Lower leg skin (tissue), 3 donors: ENCODE measurements around the gene IRF2BPL.

Experiments
- CTCF ChIP-seq, 3 donors: fragments of 450-650 bp; IDR thresholded peaks; one replicate each; pipeline ENCODE4 v1.5.1; 2016; ENCODE audit warnings: antibody characterized with exemption in 3 of 3, mild to moderate bottlenecking in 3 of 3, moderate library complexity in 2 of 3
- POLR2A ChIP-seq, 2 donors: fragments of 450-650 bp; IDR thresholded peaks; one replicate each; pipeline ENCODE4 v1.6.1; 2016 to 2017; ENCODE audit warnings: antibody characterized with exemption in 2 of 2, mild to moderate bottlenecking in 1 of 2, moderate library complexity in 1 of 2

- TF ChIP-seq POLR2A (IDR thresholded peaks at IDR 0.05) (no peak), CTCF (IDR thresholded peaks at IDR 0.05) (no peak)
These were observed 22.9 kb downstream of the IRF2BPL start for GRCh38 chr14:77005559-77005958.
